HG03439 (cell line): ENCODE data around the gene SLC29A1.
A peak's percentile ranks its signal among the peaks of the same experiment; 100 is the strongest.
"Not testable (repeated sequence)": the region's sequence is repeated elsewhere in the genome, so short reads cannot be mapped to it uniquely, and the experiment has no call there.

Source experiments
- ATAC-seq: cut with Tn5 transposase; IDR thresholded peaks from one replicate; pipeline ENCODE4 v1.9.1; 2021; ENCODE audit warnings: mild to moderate bottlenecking, moderate library complexity; ENCODE audit not compliant: unreplicated experiment

SLC29A1 gene

GRCh38 chr6:44221291-44221960, 2.0 kb upstream of the SLC29A1 start:
- peak; percentile 42 for ATAC-seq

- ATAC-seq, result no peak
Observed at GRCh38 chr6:44221961-44222335, 1.4 kb upstream of the SLC29A1 start.

- no peak for ATAC-seq
Observed at GRCh38 chr6:44222486-44223318, 693 bp upstream of the SLC29A1 start.

GRCh38 chr6:44224029-44224964, 902 bp downstream of the SLC29A1 start:
- ATAC-seq, result peak; percentile 2

GRCh38 chr6:44224965-44225305, 1.5 kb downstream of the SLC29A1 start:
- ATAC-seq, result no peak

GRCh38 chr6:44225579-44226325, 2.4 kb downstream of the SLC29A1 start:
- ATAC-seq, result no peak

- no peak for ATAC-seq
Observed at GRCh38 chr6:44226368-44227147, 3.2 kb downstream of the SLC29A1 start.

GRCh38 chr6:44227148-44227793, 3.9 kb downstream of the SLC29A1 start:
- ATAC-seq, result no peak

GRCh38 chr6:44228031-44228430, 4.6 kb downstream of the SLC29A1 start:
- no peak for ATAC-seq

GRCh38 chr6:44228433-44228832, 5.0 kb downstream of the SLC29A1 start:
- no peak for ATAC-seq

GRCh38 chr6:44228836-44229235, 5.4 kb downstream of the SLC29A1 start:
- ATAC-seq, result no peak

- ATAC-seq, result no peak
Observed at GRCh38 chr6:44229376-44230033, 6.1 kb downstream of the SLC29A1 start.

- ATAC-seq, result no peak
Observed at GRCh38 chr6:44230034-44230675, 6.8 kb downstream of the SLC29A1 start.

GRCh38 chr6:44231426-44231825, 8.0 kb downstream of the SLC29A1 start:
- not testable (repeated sequence) for ATAC-seq

GRCh38 chr6:44232676-44233566, 9.5 kb downstream of the SLC29A1 start:
- no peak for ATAC-seq

- ATAC-seq, result no peak
Observed at GRCh38 chr6:44233567-44234100, 10.2 kb downstream of the SLC29A1 start.
